Neural cell (in vitro differentiated cells): ENCODE data around the gene MAST4. TPM values are rescaled to one million over a fixed set of nuclear protein-coding genes. Genes with fewer than 3 reads are reported as not detected.

Experiments used
- H2AFZ ChIP-seq: fragments of 200-600, 300-800 bp; sonication (generic), shearing (Covaris generic); 2 replicates; pipeline ENCODE4 v1.6.0; 2014; ENCODE audit warnings: low read depth, mild to moderate bottlenecking, antibody characterized with exemption, low read length, moderate library complexity
- H3F3A ChIP-seq: fragments of 200-600 bp; shearing (Covaris generic); 2 replicates; pipeline ENCODE4 v1.6.1; 2016; ENCODE audit warnings: mild to moderate bottlenecking, moderate library complexity, mixed read lengths, antibody characterized with exemption, low read length; ENCODE audit not compliant: insufficient read depth, poor library complexity, severe bottlenecking
- H3K27ac ChIP-seq: fragments of 200-600, 300-800 bp; sonication (generic), shearing (Covaris generic); 2 replicates; pipeline ENCODE4 v1.5.1; 2014; ENCODE audit warnings: mild to moderate bottlenecking, low read length, moderate library complexity
- H3K27me3 ChIP-seq: fragments of 300-800, 200-600 bp; sonication (generic), shearing (Covaris generic); 2 replicates; pipeline ENCODE4 v1.6.0; 2014; ENCODE audit warnings: mild to moderate bottlenecking, low read depth, low read length, moderate library complexity; ENCODE audit not compliant: insufficient read depth
- H3K36me3 ChIP-seq: fragments of 300-800, 200-600 bp; sonication (generic), shearing (Covaris generic); 2 replicates; pipeline ENCODE4 v1.5.1; 2014; ENCODE audit warnings: mild to moderate bottlenecking, antibody characterized with exemption, low read length, moderate library complexity; ENCODE audit not compliant: insufficient read depth
- H3K4me2 ChIP-seq: fragments of 300-800, 200-600 bp; sonication (generic), shearing (Covaris generic); 2 replicates; pipeline ENCODE4 v1.6.0; 2014; ENCODE audit warnings: mild to moderate bottlenecking, low read length
- H3K4me3 ChIP-seq: fragments of 300-800, 200-600 bp; sonication (generic), shearing (Covaris generic); 2 replicates; pipeline ENCODE4 v1.5.1; 2014; ENCODE audit warnings: mild to moderate bottlenecking, low read length, moderate library complexity
- H3K79me2 ChIP-seq: fragments of 200-600 bp; shearing (Covaris generic); replicated peaks from 2 replicates; pipeline ENCODE4 v1.6.0; 2014; ENCODE audit warnings: mild to moderate bottlenecking, low read length, moderate library complexity; ENCODE audit not compliant: insufficient read depth
- H3K9ac ChIP-seq: fragments of 300-800, 200-600 bp; sonication (generic), shearing (Covaris generic); 2 replicates; pipeline ENCODE4 v1.6.1; 2016; ENCODE audit warnings: mild to moderate bottlenecking, low read length, mixed read lengths
- H3K9me2 ChIP-seq: fragments of 200-600 bp; shearing (Covaris generic); 2 replicates; pipeline ENCODE4 v1.6.1; 2016; ENCODE audit warnings: mild to moderate bottlenecking, low read length, mixed read lengths; ENCODE audit not compliant: insufficient read depth
- H3K9me3 ChIP-seq: fragments of 200-600, 300-800 bp; sonication (generic), shearing (Covaris generic); 2 replicates; pipeline ENCODE4 v1.6.1; 2016; ENCODE audit warnings: mild to moderate bottlenecking, mixed run types, low read length, moderate library complexity, mixed read lengths
- H4K20me1 ChIP-seq: fragments of 200-600 bp; shearing (Covaris generic); 2 replicates; pipeline ENCODE4 v1.6.1; 2016; ENCODE audit warnings: mild to moderate bottlenecking, mixed run types; ENCODE audit not compliant: insufficient read depth
- CTCF ChIP-seq: fragments of 450-650 bp; IDR thresholded peaks from 2 replicates; pipeline ENCODE4 v1.5.1; 2014; ENCODE audit warnings: antibody characterized with exemption, mild to moderate bottlenecking, moderate library complexity; ENCODE audit not compliant: poor library complexity, severe bottlenecking
- EP300 ChIP-seq: fragments of 450-650 bp; conservative IDR thresholded peaks from 2 replicates; pipeline ENCODE4 v1.6.1; 2014; ENCODE audit warnings: antibody characterized with exemption, mild to moderate bottlenecking, moderate library complexity; ENCODE audit not compliant: poor library complexity, severe bottlenecking
- EZH2 ChIP-seq: fragments of 200-600, 300-800 bp; shearing (Covaris generic), sonication (generic); IDR thresholded peaks from 2 replicates; pipeline ENCODE4 v1.6.1; 2014; ENCODE audit warnings: antibody characterized with exemption, low read length, borderline replicate concordance, mild to moderate bottlenecking; ENCODE audit not compliant: insufficient read depth, poor library complexity, severe bottlenecking
- MXI1 ChIP-seq: fragments of 450-650 bp; conservative IDR thresholded peaks from 2 replicates; pipeline ENCODE4 v1.6.1; 2014; ENCODE audit warnings: antibody characterized with exemption, mild to moderate bottlenecking; ENCODE audit not compliant: poor library complexity, severe bottlenecking
- POLR2AphosphoS5 ChIP-seq: IDR thresholded peaks from 2 replicates; pipeline ENCODE4 v1.6.1; 2012
- RAD21 ChIP-seq: fragments of 450-650 bp; conservative IDR thresholded peaks from 2 replicates; pipeline ENCODE4 v1.6.1; 2014; ENCODE audit warnings: antibody characterized with exemption, mild to moderate bottlenecking, moderate library complexity
- REST ChIP-seq: IDR thresholded peaks from 2 replicates; pipeline ENCODE4 v1.6.1; 2012; ENCODE audit warnings: borderline replicate concordance
- SMC3 ChIP-seq: fragments of 450-650 bp; conservative IDR thresholded peaks from 2 replicates; pipeline ENCODE4 v1.6.1; 2014; ENCODE audit warnings: antibody characterized with exemption, mild to moderate bottlenecking, moderate library complexity; ENCODE audit not compliant: poor library complexity
- TAF1 ChIP-seq: IDR thresholded peaks from 2 replicates; pipeline ENCODE4 v1.6.1; 2012; ENCODE audit warnings: low read depth
- polyA plus RNA-seq: library from polyadenylated mRNA; depleted of rRNA; stranded (reverse); fragments of >200 nt; gene quantifications from 2 replicates; pipeline ENCODE4 v1.2.3, GENCODE V29; 2014

MAST4 gene
- polyA plus RNA-seq, 1 donor from 2014 or later, result 2.3 TPM

- no peak overlapping the region for H3K4me3 ChIP-seq
- no peak overlapping the region for H2AFZ ChIP-seq
- H3K9me3 ChIP-seq, result no peaks in the 10 kb centered on the region
- no peak overlapping the region for H3K27ac ChIP-seq
- no peak overlapping the region for H3K4me2 ChIP-seq
- no peaks in the 10 kb centered on the region for H3F3A ChIP-seq
- no peaks in the 10 kb centered on the region for H3K27me3 ChIP-seq
- H3K36me3 ChIP-seq, result no peaks in the 10 kb centered on the region
- H3K9me2 ChIP-seq, result no peaks in the 10 kb centered on the region
- TF ChIP-seq CTCF (no peak), EP300 (no peak), MXI1 (no peak), POLR2AphosphoS5 (no peak), EZH2 (no peak), TAF1 (no peak), REST (no peak), RAD21 (no peak), SMC3 (no peak)
- H3K9ac ChIP-seq, result no peak overlapping the region
- H4K20me1 ChIP-seq, result no peaks in the 10 kb centered on the region
- H3K79me2 ChIP-seq, result no peaks in the 10 kb centered on the region
Observed at GRCh38 chr5:66637994-66638393, 41.8 kb downstream of the MAST4 start.

- no peak overlapping the region for H3K9ac ChIP-seq
- H3F3A ChIP-seq, result no peaks in the 10 kb centered on the region
- H4K20me1 ChIP-seq, result no peaks in the 10 kb centered on the region
- TF ChIP-seq CTCF, result no peak
- no peak for TF ChIP-seq RAD21
- TF ChIP-seq EZH2, result no peak
- no peak for TF ChIP-seq REST
- no peak for TF ChIP-seq MXI1
- no peak for TF ChIP-seq EP300
- no peak for TF ChIP-seq SMC3
- TF ChIP-seq TAF1, result no peak
- no peak for TF ChIP-seq POLR2AphosphoS5
- no peaks in the 10 kb centered on the region for H3K79me2 ChIP-seq
- no peak overlapping the region for H3K4me3 ChIP-seq
- no peaks in the 10 kb centered on the region for H3K27me3 ChIP-seq
- no peaks in the 10 kb centered on the region for H3K36me3 ChIP-seq
- no peak overlapping the region for H3K27ac ChIP-seq
- H3K4me2 ChIP-seq, result no peak overlapping the region
- H2AFZ ChIP-seq, result no peak overlapping the region
- no peaks in the 10 kb centered on the region for H3K9me2 ChIP-seq
- H3K9me3 ChIP-seq, result no peaks in the 10 kb centered on the region
Observed at GRCh38 chr5:66639037-66639436, 42.8 kb downstream of the MAST4 start.
